Right cardiac atrium (tissue), 5 donors: ENCODE data around the gene AKIRIN2. TPM values are rescaled to one million over a fixed set of nuclear protein-coding genes. Genes with fewer than 3 reads are reported as not detected.
"Not testable (repeated sequence)": the region's sequence is repeated elsewhere in the genome, so short reads cannot be mapped to it uniquely, and the experiment has no call there.

ENCODE experiments used
- ATAC-seq, 2 donors: fragments of 200-7000 bp; cut with Tn5 transposase; one replicate each; pipeline versions ENCODE4 v1.8.0 to v1.9.1; 2020; ENCODE audit warnings: moderate library complexity in 2 of 2, mild to moderate bottlenecking in 1 of 2
- DNase-seq, 3 donors: peaks; one replicate each; pipeline ENCODE4 v3.0.0-alpha.2; 2020
- H3K27ac ChIP-seq: one replicate; pipeline ENCODE4 v1.5.1; 2013; ENCODE audit warnings: mild to moderate bottlenecking, low read length, control low read depth, moderate library complexity
- H3K27me3 ChIP-seq: one replicate; pipeline ENCODE4 v1.6.1; 2013; ENCODE audit not compliant: control insufficient read depth, insufficient read depth
- H3K4me1 ChIP-seq: one replicate; pipeline ENCODE4 v1.6.1; 2013; ENCODE audit warnings: low read length; ENCODE audit not compliant: control insufficient read depth, insufficient read depth
- H3K4me3 ChIP-seq: one replicate; pipeline ENCODE4 v1.5.1; 2013; ENCODE audit warnings: low read length, control low read depth
- H3K9me3 ChIP-seq: one replicate; pipeline ENCODE4 v1.6.1; 2013; ENCODE audit warnings: low read length; ENCODE audit not compliant: control insufficient read depth
- WGBS: extraction: QIAGEN DNeasy Blood & Tissue Kit; methylation state at CpG from one replicate; pipeline ENCODE4 v1.1.7; 2013; 5-methylcytosine and 5-hydroxymethylcytosine counted together
- intact Hi-C, 4 donors: fragments of 100-400 bp; cut with DNase I; formaldehyde crosslinking; loops; one replicate each; pipeline versions ENCODE4 v1.11.0 to v1.14.0; 2022 to 2023
- polyA plus RNA-seq: library from polyadenylated mRNA; stranded (reverse); fragments of 200-250 nt; gene quantifications from one replicate; pipeline ENCODE4 v1.2.3, GENCODE V29; 2013
- total RNA-seq, 4 donors: library from RNA; stranded (reverse); fragmentation: NEBNext Ultra II Directional; extraction: Animal tissue kit (Norgen Biotek cat#: 25700); gene quantifications; one replicate each; pipeline ENCODE4 v1.2.1, GENCODE V29; 2021
- donor health status: healthy with polysubstance abuse.
- donor health status: DM: no; HTN: yes; CAD: no.
- donor health status: DM: no; HTN: no; CAD: no.
- donor health status: DM: no; HTN: yes; CAD: no; lungs with severe emphysema.
- donor health status: DM: yes; HTN: yes; CAD: no.

AKIRIN2 gene
- total and polyA plus RNA-seq, 5 donors: 32.6 to 39.7 (median 37.3) TPM

DNA sequence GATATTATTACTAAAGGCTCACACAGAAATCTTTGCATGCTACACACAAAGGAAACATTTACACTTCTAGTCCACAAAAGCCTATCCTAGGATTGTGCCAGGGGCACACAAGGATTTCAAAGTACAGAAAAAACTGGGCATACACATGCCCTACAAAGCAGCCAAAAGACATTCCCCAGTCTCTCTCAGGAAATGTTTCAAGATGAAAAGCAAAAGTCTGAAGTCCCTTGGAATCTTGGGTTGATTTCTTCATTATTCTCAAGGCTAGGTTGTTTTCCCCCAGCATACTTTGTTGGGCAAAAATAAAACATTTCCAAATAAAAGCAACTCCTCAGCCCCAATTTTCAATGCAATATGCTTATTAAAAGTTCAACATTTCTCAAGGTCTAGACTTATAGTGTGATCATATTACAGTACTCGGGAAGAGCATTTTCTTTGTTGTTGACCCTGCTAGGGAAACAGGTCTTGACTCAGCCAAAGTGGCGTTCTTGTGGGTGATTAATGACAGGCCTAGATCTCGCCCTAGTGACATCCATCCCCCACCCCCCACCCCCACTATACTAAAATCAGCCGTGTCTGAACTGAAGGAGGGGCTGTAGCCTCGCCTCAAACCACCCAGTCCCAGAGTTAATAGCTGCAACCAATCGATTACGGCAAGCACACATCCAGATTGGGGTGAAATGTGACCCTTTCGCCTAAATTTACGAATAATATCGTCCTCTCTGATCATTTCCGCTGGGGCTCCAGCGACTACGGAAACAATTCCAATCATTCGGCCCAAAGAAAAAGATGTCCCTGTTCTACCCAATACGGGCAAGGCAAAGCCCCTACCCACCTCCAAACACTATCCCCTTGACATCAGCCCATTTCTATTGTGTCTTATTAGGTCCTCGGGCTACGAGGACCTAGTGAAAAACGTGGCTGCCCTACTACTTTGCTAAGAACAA lies 1.4 kb downstream of the AKIRIN2 start:
- intact Hi-C loops: no loop called here
- DNase-seq (no peak), ATAC-seq (peak in 1 of 2 donors; percentile 11)
- Histone ChIP-seq H3K27me3 (no peaks in the 10 kb centered on the region), H3K4me1 (peaks cover 3% of the 10 kb centered on the region), H3K27ac (peak overlapping the region; percentile 99), H3K4me3 (peak overlapping the region; percentile 73), H3K9me3 (no peaks in the 10 kb centered on the region)
- under 1% methylated on average over 18 of the region's 18 CpGs for WGBS

DNA sequence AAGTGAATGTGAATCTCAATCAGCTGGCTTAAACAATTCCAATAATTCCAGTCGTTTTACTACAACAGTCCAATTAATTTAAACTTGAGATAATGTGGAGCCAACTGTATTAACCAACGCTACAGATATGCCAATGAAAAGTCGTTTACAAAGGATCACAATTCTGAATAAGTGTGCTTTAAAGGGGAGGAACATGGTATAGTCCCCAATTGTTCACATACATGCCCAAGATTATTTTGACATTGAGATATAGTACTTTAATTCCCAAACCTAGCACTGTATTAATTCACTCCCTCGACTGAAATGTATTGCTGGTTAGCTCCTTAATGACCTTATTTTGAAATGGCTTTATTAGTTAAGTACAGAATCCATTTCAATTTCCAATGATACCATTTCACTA lies 2.5 kb downstream of the AKIRIN2 start:
- peak overlapping the region; percentile 73 for H3K4me3 ChIP-seq
- intact Hi-C loops: no loop called here
- DNase-seq (no peak), ATAC-seq (no peak)
- H3K9me3 ChIP-seq: no peaks in the 10 kb centered on the region
- no peak overlapping the region for H3K27ac ChIP-seq
- WGBS: 3% methylated on average over 4 of the region's 4 CpGs
- peaks cover 3% of the 10 kb centered on the region for H3K4me1 ChIP-seq
- H3K27me3 ChIP-seq: no peaks in the 10 kb centered on the region

DNA sequence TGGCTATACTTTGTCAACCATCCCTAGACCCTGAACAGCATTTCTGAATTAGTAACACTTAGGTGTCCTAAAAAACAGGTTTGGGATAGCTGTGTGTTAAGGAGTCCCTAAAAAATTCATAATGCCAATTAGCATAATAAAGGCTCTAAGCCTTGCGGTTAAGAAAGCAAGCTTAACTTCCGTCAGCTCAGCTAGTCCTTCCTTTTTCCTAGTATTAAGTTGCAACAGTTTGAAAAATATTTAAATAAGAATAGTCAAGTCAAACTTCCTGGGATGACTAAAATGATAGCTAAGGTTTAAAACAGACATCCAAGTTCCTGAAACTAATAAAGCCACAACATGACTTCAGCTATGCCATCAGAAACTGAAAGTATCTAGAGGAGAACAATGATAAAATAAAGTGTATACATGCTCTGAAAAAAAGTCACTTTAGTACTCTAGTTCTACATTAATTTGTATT lies 3.5 kb downstream of the AKIRIN2 start:
- WGBS: 29% methylated on average over 2 of the region's 2 CpGs
- no peaks in the 10 kb centered on the region for H3K9me3 ChIP-seq
- no peaks in the 10 kb centered on the region for H3K27me3 ChIP-seq
- intact Hi-C loops: no loop called here
- H3K27ac ChIP-seq: no peak overlapping the region
- H3K4me1 ChIP-seq: peaks cover 3% of the 10 kb centered on the region
- no peak for DNase-seq
- no peak for ATAC-seq
- H3K4me3 ChIP-seq: peak overlapping the region; percentile 73

DNA sequence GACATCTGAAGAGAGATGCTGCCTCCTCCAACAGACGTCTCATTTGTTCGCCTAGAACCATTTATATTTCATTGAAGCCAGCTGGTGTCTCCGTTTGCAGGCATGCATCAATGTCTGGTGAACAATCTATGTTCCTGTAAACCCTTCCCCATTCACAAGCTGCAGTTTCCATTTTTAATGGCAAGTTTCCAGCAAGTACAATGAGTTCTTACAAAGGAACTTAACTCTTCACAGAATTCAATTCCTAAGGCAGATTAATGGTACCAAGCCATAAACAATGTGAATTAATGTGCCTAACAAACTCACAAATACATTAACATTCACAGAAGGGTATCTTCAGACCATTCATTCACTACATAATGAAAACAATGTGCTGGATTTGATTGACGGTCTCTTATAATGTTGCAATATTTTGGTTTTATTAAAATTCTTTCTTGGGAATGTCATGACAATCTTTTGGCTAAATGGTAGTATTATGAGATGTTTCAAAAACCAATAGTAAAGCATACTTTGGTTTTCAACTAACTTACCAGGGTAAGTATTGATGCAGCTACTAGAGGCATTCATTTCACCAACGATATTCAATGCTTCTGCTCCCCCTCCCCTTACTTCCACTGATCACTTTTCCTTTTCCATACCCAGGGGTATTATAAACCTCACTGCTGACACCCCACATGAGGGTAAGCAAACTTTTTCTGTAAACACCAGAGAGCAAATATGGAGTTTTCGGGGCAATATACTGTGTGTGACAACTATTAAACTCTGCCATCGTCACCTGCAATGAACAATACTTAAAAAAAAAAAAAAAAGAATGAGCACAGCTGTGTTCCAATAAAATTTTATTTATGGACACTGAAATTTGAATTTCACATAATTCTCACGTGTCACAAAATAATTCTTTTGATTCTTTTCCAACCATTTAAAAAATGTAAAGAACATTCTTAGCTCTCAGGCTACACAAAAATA lies 4.2 kb downstream of the AKIRIN2 start:
- no peak overlapping the region for H3K27ac ChIP-seq
- intact Hi-C loops: no loop called here
- 37% methylated on average over 8 of the region's 8 CpGs for WGBS

DNA sequence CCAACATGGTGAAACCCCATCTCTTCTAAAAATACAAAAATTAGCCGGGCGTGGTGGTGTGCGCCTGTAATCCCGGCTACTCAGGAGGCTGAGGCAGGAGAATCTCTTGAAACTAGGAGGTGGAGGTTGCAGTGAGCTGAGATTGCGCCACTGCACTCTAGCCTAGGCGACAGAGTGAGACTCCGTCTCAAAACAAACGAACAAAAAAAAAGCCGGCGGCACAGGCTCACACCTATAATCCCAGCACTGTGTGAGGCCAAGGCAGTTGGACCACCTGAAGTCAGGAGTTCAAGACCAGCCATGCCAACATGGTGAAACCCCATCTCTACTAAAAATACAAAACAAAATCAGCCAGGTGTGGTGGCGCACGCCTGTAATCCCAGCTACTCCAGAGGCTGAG lies 5.2 kb downstream of the AKIRIN2 start:
- ATAC-seq, DNase-seq, intact Hi-C loops, H3K9me3 ChIP-seq, H3K27me3 ChIP-seq, H3K27ac ChIP-seq, H3K4me1 ChIP-seq, H3K4me3 ChIP-seq: not testable (repeated sequence)
- 95% methylated on average over 12 of the region's 12 CpGs for WGBS

More for the DNA sequence above, 4.2 kb downstream of the AKIRIN2 start:
- ATAC-seq: no peak
- peaks cover 3% of the 10 kb centered on the region for H3K4me1 ChIP-seq
- H3K4me3 ChIP-seq: peak overlapping the region; percentile 73
- no peaks in the 10 kb centered on the region for H3K9me3 ChIP-seq
- H3K27me3 ChIP-seq: no peaks in the 10 kb centered on the region
- DNase-seq: no peak

DNA sequence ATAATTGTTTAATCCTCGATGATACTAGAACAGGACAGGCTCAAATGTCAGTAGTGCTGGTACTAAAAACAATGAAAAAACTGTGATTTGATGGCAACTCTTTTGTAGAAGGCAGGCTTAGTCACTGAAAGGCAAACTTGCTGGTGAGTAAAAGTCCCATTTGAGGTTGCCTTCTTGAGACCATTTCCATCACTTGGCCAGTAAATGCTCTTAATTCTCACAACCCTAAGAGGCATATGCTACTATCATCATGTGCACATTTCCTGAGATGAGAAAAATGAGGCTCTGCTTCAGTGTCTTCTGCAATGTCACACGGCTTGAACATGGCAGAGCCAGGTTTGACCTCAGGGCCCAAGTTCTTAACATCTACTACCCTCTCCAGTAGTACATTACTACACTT lies 9.9 kb downstream of the AKIRIN2 start:
- H3K4me3 ChIP-seq: no peak overlapping the region
- no peak overlapping the region for H3K27ac ChIP-seq
- ATAC-seq (no peak), DNase-seq (no peak)
- intact Hi-C loops: no loop called here
- no peaks in the 10 kb centered on the region for H3K27me3 ChIP-seq
- H3K4me1 ChIP-seq: peaks cover 14% of the 10 kb centered on the region
- 73% methylated on average over 2 of the region's 2 CpGs for WGBS
- no peaks in the 10 kb centered on the region for H3K9me3 ChIP-seq

DNA sequence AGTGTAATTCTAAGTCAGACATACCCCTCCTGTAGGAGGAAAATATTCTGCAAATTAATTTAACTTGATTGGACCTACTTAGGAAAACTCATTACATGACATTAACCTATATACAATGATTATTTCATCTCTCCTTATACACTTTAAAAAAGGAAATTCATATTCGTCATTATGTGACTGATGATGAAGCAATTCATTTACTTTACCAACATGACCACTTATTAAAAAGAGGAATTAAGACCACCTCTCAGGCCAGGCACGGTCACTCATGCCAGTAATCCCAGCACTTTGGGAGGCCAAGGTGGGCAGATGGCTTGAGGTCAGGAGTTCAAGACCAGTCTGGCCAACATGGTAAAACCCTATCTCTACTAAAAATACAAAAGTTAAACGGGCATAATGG lies 11.6 kb downstream of the AKIRIN2 start:
- DNase-seq (no peak), ATAC-seq (no peak)
- Histone ChIP-seq H3K27ac (no peak overlapping the region), H3K9me3 (no peaks in the 10 kb centered on the region), H3K4me1 (peaks cover 11% of the 10 kb centered on the region), H3K27me3 (no peaks in the 10 kb centered on the region), H3K4me3 (no peak overlapping the region)
- 83% methylated on average over 3 of the region's 3 CpGs for WGBS
- intact Hi-C loops: no loop called here

DNA sequence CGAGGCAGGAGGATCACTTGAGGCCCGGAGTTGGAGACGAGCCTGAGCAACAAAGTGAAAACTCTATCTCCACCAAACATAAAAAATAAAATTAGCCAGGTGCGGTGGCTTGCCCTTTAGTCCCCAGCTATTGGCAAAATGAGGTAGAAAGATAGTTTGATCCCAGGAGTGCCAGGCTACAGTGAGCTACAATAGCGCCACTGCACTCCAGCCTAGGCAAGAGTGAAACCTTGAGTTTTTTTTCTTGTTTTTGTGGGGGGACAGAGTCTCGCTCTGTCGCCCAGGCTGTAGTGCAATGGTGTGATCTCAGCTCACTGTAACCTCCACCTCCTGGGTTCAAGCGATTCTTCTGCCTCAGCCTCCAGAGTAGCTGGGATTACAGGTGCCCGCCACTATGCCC lies 14.1 kb downstream of the AKIRIN2 start:
- H3K9me3 ChIP-seq, intact Hi-C loops, H3K4me3 ChIP-seq, H3K27ac ChIP-seq, H3K27me3 ChIP-seq, DNase-seq, ATAC-seq: not testable (repeated sequence)
- whole genome bisulfite sequencing: 92% methylated on average over 9 of the region's 9 CpGs
- peaks cover 14% of the 10 kb centered on the region for H3K4me1 ChIP-seq

DNA sequence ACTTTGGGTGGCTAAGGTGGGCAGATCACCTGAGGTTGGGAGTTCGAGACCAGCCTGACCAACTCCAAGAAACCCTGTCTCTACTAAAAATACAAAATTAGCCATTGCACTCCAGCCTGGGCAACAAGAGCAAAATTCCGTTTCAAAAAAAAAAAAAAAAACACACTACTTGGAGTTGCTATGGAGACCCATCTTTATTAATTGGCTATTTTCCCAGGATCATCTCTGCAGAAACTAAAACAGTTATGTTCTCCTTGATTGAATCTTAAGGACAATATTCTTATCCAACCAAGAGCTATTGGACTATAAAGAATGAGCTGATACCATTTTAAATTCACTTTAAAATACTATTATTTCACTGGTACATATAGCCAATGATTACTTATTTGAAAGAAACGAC lies 14.7 kb downstream of the AKIRIN2 start:
- WGBS: 62% methylated on average over 3 of the region's 3 CpGs
- Histone ChIP-seq H3K4me3 (no peak overlapping the region), H3K27ac (no peak overlapping the region), H3K4me1 (peaks cover 14% of the 10 kb centered on the region), H3K9me3 (no peaks in the 10 kb centered on the region), H3K27me3 (no peaks in the 10 kb centered on the region)
- DNase-seq (no peak), ATAC-seq (no peak)
- intact Hi-C loops: no loop called here

DNA sequence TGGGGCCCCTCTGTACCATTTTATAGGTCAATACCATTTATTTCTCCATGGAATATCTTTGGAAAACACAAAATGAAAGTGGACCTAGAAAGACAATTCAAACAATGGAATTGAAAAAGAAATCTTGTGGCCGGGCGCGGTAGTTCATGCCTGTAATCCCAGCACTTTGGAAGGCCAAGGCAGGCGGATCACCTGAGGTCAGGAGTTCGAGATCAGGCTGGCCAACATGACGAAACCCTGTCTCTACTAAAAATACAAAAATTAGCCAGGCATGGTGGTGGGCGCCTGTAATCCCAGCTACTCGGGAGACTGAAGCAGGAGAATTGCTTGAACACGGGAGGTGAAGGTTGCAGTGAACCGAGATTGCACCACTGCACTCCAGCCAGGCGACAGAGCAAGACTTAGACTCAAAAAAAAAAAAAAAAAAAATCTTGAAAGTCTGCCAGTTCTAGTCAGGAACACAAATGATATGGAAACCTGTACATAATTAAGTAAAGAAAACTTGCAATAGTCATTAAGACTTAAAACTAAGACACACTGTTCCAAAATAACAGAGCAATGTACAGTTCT lies 15.3 kb downstream of the AKIRIN2 start:
- DNase-seq, ATAC-seq, H3K27me3 ChIP-seq, intact Hi-C loops, H3K4me3 ChIP-seq, H3K27ac ChIP-seq, H3K9me3 ChIP-seq: not testable (repeated sequence)
- 82% methylated on average over 11 of the region's 11 CpGs for WGBS
- peaks cover 12% of the 10 kb centered on the region for H3K4me1 ChIP-seq
